ENCODE results near the gene PALLD. TPM values are rescaled to one million over a fixed set of nuclear protein-coding genes. Genes with fewer than 3 reads are reported as not detected.

Gene PALLD
- total RNA-seq, 2 experiments from 2014 or later: 0.49 to 0.78 TPM

DNA sequence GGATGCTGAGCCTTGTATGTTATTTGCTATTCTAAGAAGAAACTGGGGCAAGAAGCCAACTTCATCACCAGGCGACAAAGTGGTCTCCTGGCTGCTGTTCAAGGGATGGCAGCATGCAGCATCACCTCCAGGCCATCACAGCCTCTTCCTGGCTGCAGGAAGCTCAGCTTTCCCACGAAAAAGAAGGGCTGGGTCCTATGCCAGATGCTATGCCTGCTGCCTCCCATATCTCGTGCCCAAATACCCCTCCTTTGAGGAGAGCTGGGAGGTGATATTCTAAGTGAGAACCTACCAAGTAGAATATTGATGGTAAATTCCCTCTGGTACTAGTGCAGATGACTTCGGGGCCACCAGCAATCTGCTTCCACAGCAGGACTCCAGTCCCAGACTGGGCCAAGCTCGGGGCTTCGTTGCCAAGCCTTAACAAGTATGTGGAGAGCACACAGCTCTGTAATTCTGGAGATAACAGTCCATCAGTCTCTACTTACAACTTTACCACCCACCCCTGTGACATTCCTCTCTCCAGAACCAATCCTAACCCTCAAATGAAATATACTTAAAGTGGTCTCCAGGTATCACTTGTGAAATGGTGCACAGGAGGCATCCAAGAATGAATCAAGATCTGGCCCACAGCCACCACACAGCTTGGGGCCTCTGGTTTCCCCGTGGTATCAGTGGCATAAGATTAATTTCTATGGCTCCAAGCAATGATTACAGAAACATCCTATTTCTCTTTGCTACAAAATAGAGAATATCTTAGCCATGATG lies 149.3 kb downstream of the PALLD start:
- Histone ChIP-seq H3K4me1 (ENCODE audit: insufficient read depth, low read length) (no peaks in the 10 kb centered on the region), H3K4me3 (ENCODE audit: low read length) (no peak overlapping the region), H3K9me3 (ENCODE audit: control insufficient read depth in 1 of 2, insufficient read depth in 1 of 2, low read length in 2 of 2) (peaks cover 0 to 3% of the 10 kb centered on the region in 2 experiments), H3K27ac (ENCODE audit: low read depth in 1 of 2, low read length in 2 of 2) (no peak overlapping the region), H3K36me3 (ENCODE audit: insufficient read depth, low read length) (no peaks in the 10 kb centered on the region), H3K27me3 (ENCODE audit: control insufficient read depth in 1 of 2, insufficient read depth in 2 of 2, low read length in 2 of 2) (peaks cover 0 to 13% of the 10 kb centered on the region in 2 experiments)
- TF ChIP-seq, protein P1, sequence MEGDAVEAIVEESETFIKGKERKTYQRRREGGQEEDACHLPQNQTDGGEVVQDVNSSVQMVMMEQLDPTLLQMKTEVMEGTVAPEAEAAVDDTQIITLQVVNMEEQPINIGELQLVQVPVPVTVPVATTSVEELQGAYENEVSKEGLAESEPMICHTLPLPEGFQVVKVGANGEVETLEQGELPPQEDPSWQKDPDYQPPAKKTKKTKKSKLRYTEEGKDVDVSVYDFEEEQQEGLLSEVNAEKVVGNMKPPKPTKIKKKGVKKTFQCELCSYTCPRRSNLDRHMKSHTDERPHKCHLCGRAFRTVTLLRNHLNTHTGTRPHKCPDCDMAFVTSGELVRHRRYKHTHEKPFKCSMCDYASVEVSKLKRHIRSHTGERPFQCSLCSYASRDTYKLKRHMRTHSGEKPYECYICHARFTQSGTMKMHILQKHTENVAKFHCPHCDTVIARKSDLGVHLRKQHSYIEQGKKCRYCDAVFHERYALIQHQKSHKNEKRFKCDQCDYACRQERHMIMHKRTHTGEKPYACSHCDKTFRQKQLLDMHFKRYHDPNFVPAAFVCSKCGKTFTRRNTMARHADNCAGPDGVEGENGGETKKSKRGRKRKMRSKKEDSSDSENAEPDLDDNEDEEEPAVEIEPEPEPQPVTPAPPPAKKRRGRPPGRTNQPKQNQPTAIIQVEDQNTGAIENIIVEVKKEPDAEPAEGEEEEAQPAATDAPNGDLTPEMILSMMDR (IDR thresholded peaks at IDR 0.05): no peak
- intact Hi-C loops (cut with DNase I, micrococcal nuclease): no loop called here
- no peaks in the 10 kb centered on the region for H3K9me3 Mint-ChIP-seq
- no peak overlapping the region for H3K27ac Mint-ChIP-seq
- ChIA-PET POLR2A (no interaction called here), CTCF (no interaction called here)
- no peaks in the 10 kb centered on the region for H3K36me3 Mint-ChIP-seq (ENCODE audit: low read depth)
- H3K4me1 Mint-ChIP-seq (ENCODE audit: low read depth): no peaks in the 10 kb centered on the region
- H3K4me3 Mint-ChIP-seq: no peak overlapping the region
- peaks cover 37% of the 10 kb centered on the region for H3K27me3 Mint-ChIP-seq
- DNase-seq (no peak), ATAC-seq (ENCODE audit: poor library complexity) (no peak)

DNA sequence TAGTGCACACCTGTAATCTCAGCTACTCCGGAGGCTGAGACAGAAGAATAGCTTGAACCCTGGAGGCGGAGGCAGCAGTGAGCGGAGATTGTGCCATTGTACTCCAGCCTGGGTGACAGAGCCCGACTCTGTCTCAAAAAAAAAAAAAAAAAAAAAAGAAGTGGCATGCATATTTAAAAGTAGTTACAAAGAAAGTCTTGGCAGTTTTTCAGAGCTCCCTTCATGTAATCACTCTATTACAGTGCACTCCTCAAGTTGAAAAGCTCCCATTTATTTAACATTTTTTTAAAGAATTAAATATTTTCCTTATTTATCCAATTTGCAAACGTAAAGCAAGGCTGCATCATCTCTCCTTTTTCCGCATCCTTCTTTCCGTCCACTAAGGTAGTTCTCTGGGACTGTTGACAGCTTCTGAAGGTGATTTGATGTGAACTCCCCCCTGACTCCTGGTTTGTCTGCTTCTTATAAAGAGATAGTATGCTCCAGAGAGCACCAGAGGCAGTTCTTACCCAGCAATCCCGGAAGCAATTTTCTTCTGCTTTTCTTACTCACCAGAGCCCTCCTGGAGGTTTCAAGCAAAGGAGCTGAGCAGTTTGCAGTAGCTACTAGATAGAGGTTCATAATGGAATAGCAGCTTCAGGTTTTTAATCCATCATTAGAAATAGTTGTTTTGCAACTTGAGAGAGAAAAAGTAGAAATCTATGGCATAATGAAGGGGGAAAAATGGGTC lies 151.0 kb downstream of the PALLD start:
- Histone ChIP-seq H3K9me3 (ENCODE audit: control insufficient read depth in 1 of 2, insufficient read depth in 1 of 2, low read length in 2 of 2) (peaks cover 0 to 3% of the 10 kb centered on the region in 2 experiments), H3K4me3 (ENCODE audit: low read length) (no peak overlapping the region), H3K27me3 (ENCODE audit: control insufficient read depth in 1 of 2, insufficient read depth in 2 of 2, low read length in 2 of 2) (peaks cover 0 to 13% of the 10 kb centered on the region in 2 experiments), H3K4me1 (ENCODE audit: insufficient read depth, low read length) (no peaks in the 10 kb centered on the region), H3K36me3 (ENCODE audit: insufficient read depth, low read length) (no peaks in the 10 kb centered on the region), H3K27ac (ENCODE audit: low read depth in 1 of 2, low read length in 2 of 2) (no peak overlapping the region)
- Mint-ChIP-seq H3K27ac (no peak overlapping the region), H3K36me3 (ENCODE audit: low read depth) (no peaks in the 10 kb centered on the region), H3K9me3 (no peaks in the 10 kb centered on the region), H3K4me3 (no peak overlapping the region), H3K4me1 (ENCODE audit: low read depth) (no peaks in the 10 kb centered on the region), H3K27me3 (peaks cover 34% of the 10 kb centered on the region)
- ATAC-seq (ENCODE audit: poor library complexity) (no peak), DNase-seq (no peak)
- POLR2A ChIA-PET: interaction anchor here (1.0 kb wide), 1 partner anchor 9 kb away, joined by 3 read pairs; no protein-coding TSS in a partner anchor
- TF ChIP-seq, protein P1 (IDR thresholded peaks at IDR 0.05): no peak
- CTCF ChIA-PET: no interaction called here
- intact Hi-C loops (cut with DNase I, micrococcal nuclease): no loop called here

DNA sequence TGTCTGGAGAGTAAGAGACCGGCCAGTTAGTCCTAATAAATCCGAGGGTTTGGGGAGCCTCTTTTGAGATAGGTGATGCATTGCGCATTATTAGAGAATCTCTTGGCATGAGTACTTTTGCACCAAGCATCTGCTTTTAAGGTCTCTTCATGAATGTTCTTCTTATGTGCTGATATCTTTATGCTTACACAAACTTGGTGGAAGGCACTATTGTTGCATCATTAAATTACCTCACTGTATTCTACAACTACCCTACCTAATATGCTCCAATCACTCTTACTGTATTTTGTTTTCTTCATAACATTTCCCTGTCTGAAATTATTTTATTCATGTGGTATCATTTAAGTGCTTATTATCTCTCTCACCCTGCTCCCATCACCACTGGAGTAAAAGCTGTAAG lies 151.6 kb downstream of the PALLD start:
- Mint-ChIP-seq H3K4me1 (ENCODE audit: low read depth) (no peaks in the 10 kb centered on the region), H3K9me3 (no peaks in the 10 kb centered on the region), H3K27ac (no peak overlapping the region), H3K4me3 (no peak overlapping the region), H3K27me3 (peaks cover 33% of the 10 kb centered on the region), H3K36me3 (ENCODE audit: low read depth) (no peaks in the 10 kb centered on the region)
- H3K9me3 ChIP-seq (ENCODE audit: control insufficient read depth in 1 of 2, insufficient read depth in 1 of 2, low read length in 2 of 2): peaks cover 0 to 3% of the 10 kb centered on the region in 2 experiments
- H3K27ac ChIP-seq (ENCODE audit: low read depth in 1 of 2, low read length in 2 of 2): no peak overlapping the region
- TF ChIP-seq, protein P1 (IDR thresholded peaks at IDR 0.05): no peak
- no peaks in the 10 kb centered on the region for H3K4me1 ChIP-seq (ENCODE audit: insufficient read depth, low read length)
- ChIA-PET CTCF (no interaction called here), POLR2A (no interaction called here)
- H3K36me3 ChIP-seq (ENCODE audit: insufficient read depth, low read length): no peaks in the 10 kb centered on the region
- DNase-seq (no peak), ATAC-seq (ENCODE audit: poor library complexity) (no peak)
- intact Hi-C loops (cut with DNase I, micrococcal nuclease): no loop called here
- no peak overlapping the region for H3K4me3 ChIP-seq (ENCODE audit: low read length)
- peaks cover 0 to 13% of the 10 kb centered on the region in 2 experiments for H3K27me3 ChIP-seq (ENCODE audit: control insufficient read depth in 1 of 2, insufficient read depth in 2 of 2, low read length in 2 of 2)
